ENCODE measurements around the gene PATE4. TPM values are rescaled to one million over a fixed set of nuclear protein-coding genes. Genes with fewer than 3 reads are reported as not detected.
A peak's percentile ranks its signal among the peaks of the same experiment; 100 is the strongest.

Gene PATE4
- total and polyA plus RNA-seq, 2 donors (not counting 1 experiment from before 2014, with no cell fraction given) = not detected

DNA sequence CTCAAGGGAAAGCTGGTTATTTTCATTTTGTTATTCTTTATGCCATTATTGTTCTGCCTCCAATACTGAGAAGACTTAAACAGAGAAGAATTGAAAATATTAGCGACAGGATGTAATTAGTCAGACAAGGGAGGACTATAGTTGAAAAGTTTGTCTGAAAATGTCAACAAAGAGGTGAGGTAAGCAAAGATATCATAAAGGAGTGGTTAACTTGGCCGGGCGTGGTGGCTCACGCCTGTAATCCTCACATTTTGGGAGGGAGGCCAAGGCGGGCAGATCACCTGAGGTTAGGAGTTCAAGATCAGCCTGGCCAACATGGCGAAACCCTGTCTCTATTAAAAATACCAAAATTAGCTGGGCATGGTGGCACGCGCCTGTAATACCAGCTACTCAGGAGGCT, 50.3 kb downstream of the PATE4 start:
- Histone ChIP-seq H3K79me2 (ENCODE audit: control insufficient read depth, insufficient read depth, low read length) (no peaks in the 10 kb centered on the region), H3K4me1 (ENCODE audit: control insufficient read depth, extremely low read depth, insufficient read depth, low read length) (no peaks in the 10 kb centered on the region), H3K36me3 (ENCODE audit: control insufficient read depth, insufficient read depth, low read length) (no peaks in the 10 kb centered on the region), H3K4me2 (ENCODE audit: extremely low read depth, insufficient read depth, low read length) (no peak overlapping the region), H2AFZ (ENCODE audit: low read length) (no peak overlapping the region), H3K27me3 (ENCODE audit: control insufficient read depth, insufficient read depth, low read length) (no peaks in the 10 kb centered on the region), H3K9ac (ENCODE audit: insufficient read depth, low read length) (no peak overlapping the region), H3K9me3 (ENCODE audit: control insufficient read depth, insufficient read depth, low read depth, low read length) (no peaks in the 10 kb centered on the region), H3K27ac (ENCODE audit: insufficient read depth, low read length) (no peak overlapping the region), H3K4me3 (replicated peaks in 1 of 4; ENCODE audit: control extremely low read depth in 1 of 4, insufficient read depth in 1 of 4, low read depth in 3 of 4, low read length in 4 of 4) (no peak overlapping the region), H4K20me1 (ENCODE audit: control insufficient read depth, extremely low read depth, insufficient read depth, low read length) (no peaks in the 10 kb centered on the region)
- DNase-seq (ENCODE audit: low read depth in 2 of 2) = no peak
- no peak for TF ChIP-seq EZH2 (IDR thresholded peaks at IDR 0.05; ENCODE audit: low read length, missing control alignments)
- TF ChIP-seq, protein P1, sequence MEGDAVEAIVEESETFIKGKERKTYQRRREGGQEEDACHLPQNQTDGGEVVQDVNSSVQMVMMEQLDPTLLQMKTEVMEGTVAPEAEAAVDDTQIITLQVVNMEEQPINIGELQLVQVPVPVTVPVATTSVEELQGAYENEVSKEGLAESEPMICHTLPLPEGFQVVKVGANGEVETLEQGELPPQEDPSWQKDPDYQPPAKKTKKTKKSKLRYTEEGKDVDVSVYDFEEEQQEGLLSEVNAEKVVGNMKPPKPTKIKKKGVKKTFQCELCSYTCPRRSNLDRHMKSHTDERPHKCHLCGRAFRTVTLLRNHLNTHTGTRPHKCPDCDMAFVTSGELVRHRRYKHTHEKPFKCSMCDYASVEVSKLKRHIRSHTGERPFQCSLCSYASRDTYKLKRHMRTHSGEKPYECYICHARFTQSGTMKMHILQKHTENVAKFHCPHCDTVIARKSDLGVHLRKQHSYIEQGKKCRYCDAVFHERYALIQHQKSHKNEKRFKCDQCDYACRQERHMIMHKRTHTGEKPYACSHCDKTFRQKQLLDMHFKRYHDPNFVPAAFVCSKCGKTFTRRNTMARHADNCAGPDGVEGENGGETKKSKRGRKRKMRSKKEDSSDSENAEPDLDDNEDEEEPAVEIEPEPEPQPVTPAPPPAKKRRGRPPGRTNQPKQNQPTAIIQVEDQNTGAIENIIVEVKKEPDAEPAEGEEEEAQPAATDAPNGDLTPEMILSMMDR (conservative IDR thresholded peaks at IDR 0.05 in 1 of 2, IDR thresholded peaks at IDR 0.05 in 1 of 2; ENCODE audit: low read depth in 1 of 2, low read length in 2 of 2) = no peak

DNA sequence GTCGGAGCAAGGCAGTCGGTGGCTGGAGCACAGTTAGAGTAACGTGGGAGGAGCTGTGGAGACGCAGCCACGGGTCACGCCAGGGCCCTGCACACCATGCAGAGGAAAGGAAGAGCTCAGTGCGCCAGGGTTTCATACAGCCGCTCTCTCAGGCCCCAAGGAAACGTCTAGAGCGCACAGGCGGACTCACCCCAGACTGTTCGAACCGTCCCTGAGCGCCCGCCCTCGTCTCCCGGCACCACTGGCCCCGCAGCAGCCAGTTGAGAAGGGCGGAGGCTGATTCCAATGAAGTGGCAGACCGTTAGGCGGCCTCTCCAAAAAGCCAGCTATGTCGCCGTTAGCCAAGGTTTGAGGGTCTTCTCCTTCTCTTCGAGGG, 53.9 kb downstream of the PATE4 start:
- H3K9ac ChIP-seq (ENCODE audit: insufficient read depth, low read length) = peak overlapping the region; percentile 39
- H3K27me3 ChIP-seq (ENCODE audit: control insufficient read depth, insufficient read depth, low read length) = no peaks in the 10 kb centered on the region
- TF ChIP-seq, protein P1 (conservative IDR thresholded peaks at IDR 0.05 in 1 of 2, IDR thresholded peaks at IDR 0.05 in 1 of 2; ENCODE audit: low read depth in 1 of 2, low read length in 2 of 2) = no peak
- TF ChIP-seq EZH2 (IDR thresholded peaks at IDR 0.05; ENCODE audit: low read length, missing control alignments) = no peak
- no peaks in the 10 kb centered on the region for H4K20me1 ChIP-seq (ENCODE audit: control insufficient read depth, extremely low read depth, insufficient read depth, low read length)
- peak overlapping the region; percentile 76 for H2AFZ ChIP-seq (ENCODE audit: low read length)
- peaks cover 10% of the 10 kb centered on the region for H3K4me1 ChIP-seq (ENCODE audit: control insufficient read depth, extremely low read depth, insufficient read depth, low read length)
- no peaks in the 10 kb centered on the region for H3K9me3 ChIP-seq (ENCODE audit: control insufficient read depth, insufficient read depth, low read depth, low read length)
- H3K79me2 ChIP-seq (ENCODE audit: control insufficient read depth, insufficient read depth, low read length) = peaks cover 27% of the 10 kb centered on the region
- peak overlapping the region; percentile 93 for H3K27ac ChIP-seq (ENCODE audit: insufficient read depth, low read length)
- peaks cover 2% of the 10 kb centered on the region for H3K36me3 ChIP-seq (ENCODE audit: control insufficient read depth, insufficient read depth, low read length)
- peak overlapping the region; percentile 12 to 95 (median 60) for H3K4me3 ChIP-seq (replicated peaks in 1 of 4; ENCODE audit: control extremely low read depth in 1 of 4, insufficient read depth in 1 of 4, low read depth in 3 of 4, low read length in 4 of 4)
- peak in 1 of 2 donors; percentile 10 for DNase-seq (ENCODE audit: low read depth in 2 of 2)
- peak overlapping the region; percentile 76 for H3K4me2 ChIP-seq (ENCODE audit: extremely low read depth, insufficient read depth, low read length)

DNA sequence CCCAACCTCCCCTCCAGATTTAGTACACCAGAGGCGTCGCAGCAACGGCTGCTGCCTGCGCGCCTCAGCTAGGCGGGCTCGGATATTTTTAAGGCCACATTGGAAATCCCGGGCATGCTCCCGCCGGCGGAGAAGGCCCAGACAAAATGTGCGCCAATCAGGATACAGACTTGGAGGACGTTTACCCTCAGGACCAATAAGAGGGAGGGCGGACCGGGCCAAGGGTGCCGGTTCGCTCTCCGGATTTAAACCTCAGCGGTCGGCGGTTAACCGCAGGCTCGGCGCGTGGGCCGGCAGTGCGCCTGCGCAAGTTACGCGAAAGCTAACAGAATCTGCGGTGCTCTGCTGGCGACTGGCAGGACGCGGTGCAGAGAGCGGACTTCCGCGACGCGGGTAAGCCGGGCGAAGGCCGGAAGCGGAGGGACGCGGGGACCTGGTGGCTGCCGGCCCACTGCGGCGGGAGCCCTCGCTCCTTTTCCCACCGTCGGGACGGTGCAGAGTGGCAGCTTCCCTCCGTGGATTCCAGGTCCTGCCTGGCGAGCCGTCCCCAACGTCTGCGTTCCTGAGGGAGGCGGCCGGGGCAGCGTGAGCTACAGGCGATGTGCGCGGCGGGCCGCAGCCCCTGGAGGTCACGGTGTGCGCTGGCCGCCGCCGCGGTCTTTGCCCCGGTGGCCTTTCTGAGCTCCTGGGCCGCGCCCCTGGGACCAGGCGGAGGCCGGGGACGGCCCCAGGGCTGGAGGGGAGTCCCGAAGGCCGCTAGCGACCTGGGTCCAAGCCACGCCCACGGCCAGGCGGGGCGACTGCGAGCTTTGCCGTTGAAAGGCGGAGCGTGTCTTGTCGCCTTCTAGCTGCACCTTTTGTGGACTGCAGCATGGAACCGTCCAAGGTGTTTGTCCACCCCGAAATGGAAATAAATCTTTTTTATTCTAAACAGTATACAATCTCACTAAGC, 54.5 kb downstream of the PATE4 start, which contains the start of gene HYLS1:
Gene HYLS1 (plus strand): TSS at position 296 of the 952 bp plus-strand sequence. CDS start 11,701 bp downstream, outside the sequence.
- Histone ChIP-seq H3K79me2 (ENCODE audit: control insufficient read depth, insufficient read depth, low read length) (peaks cover 27% of the 10 kb centered on the region), H3K36me3 (ENCODE audit: control insufficient read depth, insufficient read depth, low read length) (peaks cover 2% of the 10 kb centered on the region), H3K27ac (ENCODE audit: insufficient read depth, low read length) (peak within 1 kb of the TSS; percentile 93), H2AFZ (ENCODE audit: low read length) (peak within 1 kb of the TSS; percentile 97), H4K20me1 (ENCODE audit: control insufficient read depth, extremely low read depth, insufficient read depth, low read length) (no peaks in the 10 kb centered on the region), H3K9ac (ENCODE audit: insufficient read depth, low read length) (peak within 1 kb of the TSS; percentile 89), H3K27me3 (ENCODE audit: control insufficient read depth, insufficient read depth, low read length) (no peaks in the 10 kb centered on the region), H3K4me3 (replicated peaks in 1 of 4; ENCODE audit: control extremely low read depth in 1 of 4, insufficient read depth in 1 of 4, low read depth in 3 of 4, low read length in 4 of 4) (peak within 1 kb of the TSS; percentile 86 to 95 (median 92)), H3K4me2 (ENCODE audit: extremely low read depth, insufficient read depth, low read length) (peak within 1 kb of the TSS; percentile 76), H3K9me3 (ENCODE audit: control insufficient read depth, insufficient read depth, low read depth, low read length) (no peaks in the 10 kb centered on the region), H3K4me1 (ENCODE audit: control insufficient read depth, extremely low read depth, insufficient read depth, low read length) (peaks cover 12% of the 10 kb centered on the region)
- no peak for TF ChIP-seq EZH2 (IDR thresholded peaks at IDR 0.05; ENCODE audit: low read length, missing control alignments)
- TF ChIP-seq, protein P1 (conservative IDR thresholded peaks at IDR 0.05 in 1 of 2, IDR thresholded peaks at IDR 0.05 in 1 of 2; ENCODE audit: low read depth in 1 of 2, low read length in 2 of 2) = peak; percentile 8 to 23
- peak; percentile 97 to 98 for DNase-seq (ENCODE audit: low read depth in 2 of 2)
